GM19351 (cell line): ENCODE data around the gene PRKCA.

Experiments used
- ATAC-seq: cut with Tn5 transposase; IDR thresholded peaks from one replicate; pipeline ENCODE4 v1.9.1; 2021; ENCODE audit warnings: mild to moderate bottlenecking, moderate library complexity; ENCODE audit not compliant: unreplicated experiment

PRKCA gene

GRCh38 chr17:66750781-66751543 is 448.5 kb downstream of the PRKCA start:
- ATAC-seq = no peak

GRCh38 chr17:66751771-66752170 is 449.4 kb downstream of the PRKCA start:
- no peak for ATAC-seq

GRCh38 chr17:66752411-66752810 is 450.0 kb downstream of the PRKCA start:
- no peak for ATAC-seq

- ATAC-seq = no peak
Observed at GRCh38 chr17:66753126-66753920, 450.9 kb downstream of the PRKCA start.

GRCh38 chr17:66755101-66755943 is 452.9 kb downstream of the PRKCA start:
- ATAC-seq = no peak

GRCh38 chr17:66755944-66756290 is 453.5 kb downstream of the PRKCA start:
- no peak for ATAC-seq

- no peak for ATAC-seq
Observed at GRCh38 chr17:66760324-66760723, 457.9 kb downstream of the PRKCA start.

GRCh38 chr17:66762276-66762675 is 459.9 kb downstream of the PRKCA start:
- no peak for ATAC-seq

GRCh38 chr17:66763056-66763455 is 460.6 kb downstream of the PRKCA start:
- no peak for ATAC-seq

GRCh38 chr17:66764506-66764905 is 462.1 kb downstream of the PRKCA start:
- ATAC-seq = no peak

- ATAC-seq = no peak
Observed at GRCh38 chr17:66767154-66767933, 464.9 kb downstream of the PRKCA start.

GRCh38 chr17:66769911-66770310 is 467.5 kb downstream of the PRKCA start:
- ATAC-seq = no peak

GRCh38 chr17:66772148-66772812 is 469.9 kb downstream of the PRKCA start:
- no peak for ATAC-seq

- ATAC-seq = no peak
Observed at GRCh38 chr17:66775271-66775670, 472.9 kb downstream of the PRKCA start.

- ATAC-seq = no peak
Observed at GRCh38 chr17:66775881-66776400, 473.5 kb downstream of the PRKCA start.

- no peak for ATAC-seq
Observed at GRCh38 chr17:66776999-66777688, 474.7 kb downstream of the PRKCA start.

GRCh38 chr17:66777689-66778225 is 475.3 kb downstream of the PRKCA start:
- ATAC-seq = no peak

GRCh38 chr17:66778531-66779236 is 476.3 kb downstream of the PRKCA start:
- no peak for ATAC-seq
